ENCODE data around the gene PLA2G6. TPM values are rescaled to one million over a fixed set of nuclear protein-coding genes. Genes with fewer than 3 reads are reported as not detected.

PLA2G6 gene
- total RNA-seq, 1 experiment from 2014 or later: 36.0 TPM

GRCh38 chr22:38097058-38097457, 84.6 kb downstream of the PLA2G6 start:
- ATAC-seq: no peak
- ChIA-PET POLR2A (no interaction called here), CTCF (interaction anchor here (0.8 to 3.0 kb wide), 5 partner anchors 8 to 134 kb away, joined by 3 to 11 read pairs (median 6); no protein-coding TSS in a partner anchor)

GRCh38 chr22:38089474-38089851, 92.2 kb downstream of the PLA2G6 start:
- Histone ChIP-seq H2AFZ (ENCODE audit: low read depth, low read length, poor library complexity, severe bottlenecking) (no peak overlapping the region), H3K27ac (ENCODE audit: low read depth, low read length) (no peak overlapping the region), H3K9me3 (ENCODE audit: control insufficient read depth in 1 of 2, insufficient read depth in 1 of 2, low read depth in 1 of 2, low read length in 2 of 2) (no peaks in the 10 kb centered on the region), H3K4me1 (ENCODE audit: control insufficient read depth in 1 of 2, insufficient read depth in 2 of 2, low read length in 2 of 2) (peaks cover 0 to 4% of the 10 kb centered on the region in 2 experiments; a peak in 1 of 4 replicates), H3K9me2 (ENCODE audit: insufficient read depth) (no peaks in the 10 kb centered on the region), H3K27me3 (ENCODE audit: insufficient read depth, low read length) (no peaks in the 10 kb centered on the region), H3K4me3 (replicated peaks in 1 of 2; ENCODE audit: low read depth in 1 of 2, low read length in 2 of 2) (no peak overlapping the region), H4K20me1 (ENCODE audit: insufficient read depth) (no peaks in the 10 kb centered on the region), H3K36me3 (ENCODE audit: control insufficient read depth in 1 of 2, insufficient read depth in 2 of 2, low read length in 2 of 2) (no peaks in the 10 kb centered on the region), H3K4me2 (ENCODE audit: low read length) (no peak overlapping the region), H3K9ac (ENCODE audit: low read length) (no peak overlapping the region), H3K79me2 (ENCODE audit: insufficient read depth, low read length) (no peaks in the 10 kb centered on the region)
- intact Hi-C loops (cut with micrococcal nuclease): no loop called here
- CTCF ChIA-PET: interaction anchor here (1.6 kb wide), 1 partner anchor 8 kb away, joined by 6 read pairs; no protein-coding TSS in a partner anchor
- ATAC-seq (no peak), DNase-seq (ENCODE audit: low read depth, low spot score) (no peak)
- RAD21 ChIA-PET (ENCODE audit: low non-redundant PET in 1 of 2, low total read pairs in 2 of 2, uncharacterized antibody in 2 of 2, unreplicated experiment in 2 of 2): no interaction called here
- no TSS peak for BruUV-seq (replicated peaks)
- POLR2A ChIA-PET: no interaction called here
- TF ChIP-seq ATF3 (IDR thresholded peaks at IDR 0.05) (no peak), YY1 (IDR thresholded peaks at IDR 0.05; ENCODE audit: extremely low read depth, insufficient replicate concordance, low read depth, low read length) (no peak), FOSL1 (IDR thresholded peaks at IDR 0.05; ENCODE audit: low read depth) (no peak), ZBTB33 (IDR thresholded peaks at IDR 0.05; ENCODE audit: extremely low read depth, insufficient replicate concordance, low read length) (no peak), RAD21 (IDR thresholded peaks at IDR 0.05; ENCODE audit: low read depth) (no peak), CEBPB (IDR thresholded peaks at IDR 0.05; ENCODE audit: low read depth) (no peak), JUND (IDR thresholded peaks at IDR 0.05) (no peak), EZH2 (IDR thresholded peaks at IDR 0.05) (no peak)

More at GRCh38 chr22:38097058-38097457, 84.6 kb downstream of the PLA2G6 start:
- no peaks in the 10 kb centered on the region for H3K36me3 ChIP-seq (ENCODE audit: control insufficient read depth in 1 of 2, insufficient read depth in 2 of 2, low read length in 2 of 2)
- H3K9me2 ChIP-seq (ENCODE audit: insufficient read depth): no peaks in the 10 kb centered on the region
- H3K4me1 ChIP-seq (ENCODE audit: control insufficient read depth in 1 of 2, insufficient read depth in 2 of 2, low read length in 2 of 2): peaks cover 3 to 11% of the 10 kb centered on the region in 2 experiments; a peak in 2 of 4 replicates
- H3K27ac ChIP-seq (ENCODE audit: low read depth, low read length): no peak overlapping the region
- intact Hi-C loops (cut with micrococcal nuclease): no loop called here
- BruUV-seq (replicated peaks): no TSS peak
- no peak overlapping the region for H2AFZ ChIP-seq (ENCODE audit: low read depth, low read length, poor library complexity, severe bottlenecking)
- no peak for TF ChIP-seq MAX (IDR thresholded peaks at IDR 0.05)
- TF ChIP-seq YY1 (IDR thresholded peaks at IDR 0.05; ENCODE audit: extremely low read depth, insufficient replicate concordance, low read depth, low read length): no peak
- no peaks in the 10 kb centered on the region for H3K79me2 ChIP-seq (ENCODE audit: insufficient read depth, low read length)
- H4K20me1 ChIP-seq (ENCODE audit: insufficient read depth): no peaks in the 10 kb centered on the region
- RAD21 ChIA-PET (ENCODE audit: low non-redundant PET in 1 of 2, low total read pairs in 2 of 2, uncharacterized antibody in 2 of 2, unreplicated experiment in 2 of 2): no interaction called here
- no peak overlapping the region for H3K4me3 ChIP-seq (replicated peaks in 1 of 2; ENCODE audit: low read depth in 1 of 2, low read length in 2 of 2)
- H3K27me3 ChIP-seq (ENCODE audit: insufficient read depth, low read length): no peaks in the 10 kb centered on the region
- DNase-seq (ENCODE audit: low read depth, low spot score): no peak
- no peaks in the 10 kb centered on the region for H3K9me3 ChIP-seq (ENCODE audit: control insufficient read depth in 1 of 2, insufficient read depth in 1 of 2, low read depth in 1 of 2, low read length in 2 of 2)
- no peak overlapping the region for H3K4me2 ChIP-seq (ENCODE audit: low read length)
- H3K9ac ChIP-seq (ENCODE audit: low read length): no peak overlapping the region
